HepG2 (cell line): ENCODE data around the gene ACTR3.

Experiments
- CTCF ChIP-seq: sonication (generic); formaldehyde crosslinking; IDR thresholded peaks from 2 replicates; pipeline ENCODE4 v1.5.0; 2020; ENCODE audit warnings: mild to moderate bottlenecking, missing genetic modification reagents, moderate library complexity
- GABPA ChIP-seq, 2 experiments: IDR thresholded peaks; 2 replicates each; pipeline ENCODE4 v1.6.1; 2011 to 2016; ENCODE audit warnings: low read depth in 2 of 2, low read length in 1 of 2, missing biosample characterization in 1 of 2, missing genetic modification characterization in 1 of 2
- JDP2 ChIP-seq: sonication (generic); formaldehyde crosslinking; IDR thresholded peaks from 2 replicates; pipeline ENCODE4 v1.8.1; 2022; ENCODE audit warnings: missing genetic modification reagents, borderline replicate concordance
- NFIB ChIP-seq: sonication (generic); formaldehyde crosslinking; IDR thresholded peaks from 2 replicates; pipeline ENCODE4 v1.9.0; 2021; ENCODE audit warnings: missing genetic modification reagents, mild to moderate bottlenecking, borderline replicate concordance
- REST ChIP-seq, 2 experiments: IDR thresholded peaks; 2 replicates each; pipeline ENCODE4 v1.6.1; 2011 to 2012; ENCODE audit warnings: low read length in 2 of 2, borderline replicate concordance in 1 of 2, low read depth in 1 of 2, mild to moderate bottlenecking in 1 of 2, moderate library complexity in 1 of 2
- TBP ChIP-seq: sonication (generic); formaldehyde crosslinking; IDR thresholded peaks from 2 replicates; pipeline ENCODE4 v1.5.0; 2020; ENCODE audit warnings: missing genetic modification reagents
- ZNF556 ChIP-seq: sonication (generic); formaldehyde crosslinking; IDR thresholded peaks from 2 replicates; pipeline ENCODE4 v1.4.0; 2020; ENCODE audit warnings: mild to moderate bottlenecking, missing genetic modification reagents, borderline replicate concordance
- ZNF704 ChIP-seq: sonication (generic); formaldehyde crosslinking; IDR thresholded peaks from 2 replicates; pipeline ENCODE4 v1.8.1; 2023; ENCODE audit warnings: mild to moderate bottlenecking, inconsistent platforms, moderate library complexity, missing genetic modification reagents, borderline replicate concordance

GRCh38 chr2:113922335-113922734, 32.4 kb downstream of the ACTR3 start:
- no peak for TF ChIP-seq TBP (CRISPR knock-in tag)
- no peak for TF ChIP-seq NFIB
- TF ChIP-seq ZNF556 (CRISPR knock-in tag) = no peak
- no peak for TF ChIP-seq REST (IDR thresholded peaks at IDR 0.05; ENCODE audit: borderline replicate concordance in 1 of 2, low read depth in 1 of 2, low read length in 2 of 2)
- TF ChIP-seq ZNF704 (CRISPR knock-in tag) = no peak
- TF ChIP-seq CTCF = no peak
- TF ChIP-seq JDP2 (CRISPR knock-in tag) = no peak
- no peak for TF ChIP-seq GABPA (IDR thresholded peaks at IDR 0.05; ENCODE audit: low read depth, low read length)
- no peak for TF ChIP-seq GABPA (CRISPR knock-in tag; IDR thresholded peaks at IDR 0.05; ENCODE audit: low read depth)
